Panc1 (cell line): ENCODE data around the gene PDYN.

Experiments used
- CTCF ChIP-seq: fragments of 450-650 bp; IDR thresholded peaks from 2 replicates; pipeline ENCODE4 v1.5.1; 2017; ENCODE audit warnings: mild to moderate bottlenecking
- POLR2AphosphoS5 ChIP-seq: IDR thresholded peaks from 2 replicates; pipeline ENCODE4 v1.6.1; 2012; ENCODE audit warnings: mild to moderate bottlenecking, low read depth, low read length, moderate library complexity
- REST ChIP-seq, 2 experiments: IDR thresholded peaks; 2 replicates each; pipeline ENCODE4 v1.6.1; 2011 to 2012; ENCODE audit warnings: low read depth in 2 of 2, control low read depth in 1 of 2, low read length in 1 of 2, mild to moderate bottlenecking in 1 of 2, moderate library complexity in 1 of 2; ENCODE audit not compliant: insufficient read depth in 1 of 2
- TCF7L2 ChIP-seq: IDR thresholded peaks from 2 replicates; pipeline ENCODE4 v1.6.1; 2011; ENCODE audit warnings: mild to moderate bottlenecking, low read depth, low read length, inconsistent platforms

- TF ChIP-seq REST (IDR thresholded peaks at IDR 0.05; ENCODE audit: insufficient read depth in 1 of 2, low read depth in 2 of 2, low read length in 1 of 2) (no peak), CTCF (no peak), POLR2AphosphoS5 (no peak), TCF7L2 (no peak)
These were observed 1.3 kb downstream of the PDYN start for GRCh38 chr20:1992359-1993110.
